HG03045 (cell line): ENCODE results near the gene EFHD1.
A peak's percentile ranks its signal among the peaks of the same experiment; 100 is the strongest.
"Not testable (repeated sequence)": the region's sequence is repeated elsewhere in the genome, so short reads cannot be mapped to it uniquely, and the experiment has no call there.

Source experiments
- ATAC-seq: cut with Tn5 transposase; IDR thresholded peaks from one replicate; pipeline ENCODE4 v1.9.1; 2021; ENCODE audit warnings: mild to moderate bottlenecking, moderate library complexity; ENCODE audit not compliant: unreplicated experiment

EFHD1 gene

DNA sequence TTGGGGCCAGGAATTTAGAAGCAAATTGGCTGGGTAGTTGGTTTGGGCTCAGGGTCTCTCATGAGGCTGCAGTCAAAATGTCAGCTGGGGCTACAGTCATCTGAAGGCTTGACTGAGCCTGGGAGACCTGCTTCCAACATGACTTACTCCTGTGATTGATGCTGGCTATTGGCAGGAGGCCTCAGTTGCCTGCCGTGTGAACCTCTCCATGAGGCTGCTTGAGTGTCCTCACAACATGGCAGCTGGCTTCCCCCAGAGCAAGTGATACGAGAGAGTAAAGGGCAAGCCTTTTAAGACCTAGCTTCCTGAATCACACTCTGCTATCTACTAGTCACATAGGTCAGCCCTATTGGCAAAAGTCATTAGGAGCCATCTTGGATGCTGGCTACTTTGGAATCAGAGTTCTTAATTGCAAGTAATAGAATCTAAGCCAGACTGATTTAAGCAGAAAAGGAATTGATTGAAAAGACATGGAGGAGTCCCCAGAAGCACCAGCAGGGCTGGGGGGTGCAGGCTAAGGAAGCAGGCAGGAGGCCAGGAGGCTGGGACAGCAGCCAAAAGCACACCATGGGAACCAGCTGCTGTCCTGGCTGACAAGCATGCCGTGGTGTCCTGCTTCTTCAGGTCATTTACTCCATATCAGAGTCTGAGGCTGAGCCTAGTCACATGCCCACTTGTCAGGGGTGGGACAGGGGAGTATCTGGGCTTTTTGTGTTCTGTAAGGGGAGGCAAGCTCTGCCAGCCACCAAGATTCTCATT, 55.9 kb downstream of the EFHD1 start:
- no peak for ATAC-seq

DNA sequence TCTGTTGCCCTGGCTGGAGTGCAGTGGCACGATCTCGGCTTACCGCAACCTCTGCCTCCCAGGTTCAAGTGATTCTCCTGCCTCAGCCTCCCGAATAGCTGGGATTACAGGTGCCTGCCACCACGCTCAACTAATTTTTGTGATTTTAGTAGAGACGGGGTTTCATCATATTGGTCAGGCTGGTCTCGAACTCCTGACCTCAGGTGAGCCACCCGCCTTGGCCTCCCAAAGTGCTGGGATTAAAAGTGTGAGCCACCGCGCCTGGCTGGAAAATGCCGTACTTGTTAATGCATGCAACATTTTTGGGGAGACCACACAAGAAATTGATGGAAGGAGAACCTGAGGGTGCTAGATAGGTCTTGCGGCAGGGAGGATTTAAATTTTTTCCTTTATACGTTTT, 57.7 kb downstream of the EFHD1 start:
- ATAC-seq: not testable (repeated sequence)

DNA sequence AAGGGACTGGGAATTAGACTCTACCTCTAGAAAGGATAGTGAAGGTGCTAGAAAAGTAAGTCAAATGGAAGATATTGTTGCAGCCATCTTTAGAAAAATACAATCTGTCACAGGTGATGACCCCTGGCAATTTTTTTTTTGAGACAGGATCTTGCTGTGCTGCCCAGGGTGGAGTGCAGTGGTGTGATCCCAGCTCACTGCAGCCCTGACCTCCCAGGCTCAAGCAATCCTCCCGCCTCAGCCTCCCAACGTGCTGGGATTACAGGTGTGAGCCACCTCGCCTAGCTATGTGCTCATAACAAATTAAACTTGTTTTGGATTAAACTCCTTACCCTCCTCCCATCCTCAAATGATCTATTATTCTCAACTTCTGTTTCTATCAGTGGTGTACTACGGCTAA, 59.9 kb downstream of the EFHD1 start:
- ATAC-seq: no peak

DNA sequence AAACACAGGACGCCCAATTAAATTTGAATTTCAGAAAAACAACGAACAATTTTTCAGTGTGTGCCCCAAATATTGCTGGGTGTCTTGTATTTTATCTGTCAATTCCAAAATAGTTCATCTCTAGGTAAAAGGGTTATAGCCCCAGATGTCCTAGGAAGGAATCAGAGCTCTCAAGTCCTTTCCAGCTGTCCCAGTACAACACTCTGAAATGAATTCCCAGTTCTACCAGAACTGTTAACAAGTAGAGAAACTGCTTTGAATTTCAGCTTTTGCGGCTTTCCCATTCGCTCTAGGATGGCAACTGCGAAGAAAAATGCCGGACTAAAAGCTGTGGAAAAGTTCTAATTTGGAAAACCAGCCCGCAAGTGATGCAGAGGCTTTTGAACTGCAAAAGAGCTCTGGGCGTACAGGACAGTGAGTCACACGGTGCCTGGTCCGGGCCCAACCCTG, 63.2 kb downstream of the EFHD1 start:
- no peak for ATAC-seq

DNA sequence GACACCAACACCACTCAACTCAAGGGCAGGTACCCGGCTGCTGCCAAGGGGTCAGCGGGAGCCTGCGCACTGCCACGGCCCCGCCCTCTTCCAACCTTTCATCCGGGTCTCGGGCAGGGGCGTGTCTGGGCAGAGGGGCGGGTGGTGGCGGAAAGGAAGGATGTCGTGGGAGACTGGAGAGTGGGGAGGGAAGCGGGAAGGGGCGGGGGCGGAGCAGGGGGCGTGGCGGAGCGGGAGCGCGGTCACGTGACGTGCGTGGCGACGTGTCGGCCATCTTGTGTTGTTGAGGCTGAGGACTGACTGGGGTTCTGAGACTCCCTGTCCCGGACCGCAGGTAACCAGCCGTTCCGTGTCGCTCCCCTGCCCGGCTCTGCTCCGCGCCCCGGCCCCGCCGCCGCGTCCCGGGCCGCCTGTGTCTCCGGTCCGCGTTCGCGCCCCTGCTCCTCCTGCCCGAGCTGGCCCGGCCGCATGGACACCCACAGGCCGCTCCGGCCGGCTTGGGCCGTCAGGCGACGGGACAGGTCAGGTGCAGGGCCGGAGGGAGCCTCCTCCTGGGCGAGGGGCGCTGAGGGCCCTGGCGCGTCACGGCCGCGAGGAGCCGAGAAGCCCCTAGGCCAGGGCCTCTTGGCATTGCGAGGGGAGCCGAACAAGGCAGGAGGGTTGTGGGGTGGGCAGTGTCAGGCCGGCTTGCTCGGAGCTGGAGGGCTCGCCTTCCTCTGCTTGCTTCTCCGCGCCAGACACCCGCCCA, 63.8 kb downstream of the EFHD1 start, which contains the start of gene GIGYF2:
Gene GIGYF2 (plus strand): TSS at position 273 of the 748 bp plus-strand sequence. CDS start 37,867 bp downstream, outside the sequence.
- ATAC-seq: peak; percentile 80

DNA sequence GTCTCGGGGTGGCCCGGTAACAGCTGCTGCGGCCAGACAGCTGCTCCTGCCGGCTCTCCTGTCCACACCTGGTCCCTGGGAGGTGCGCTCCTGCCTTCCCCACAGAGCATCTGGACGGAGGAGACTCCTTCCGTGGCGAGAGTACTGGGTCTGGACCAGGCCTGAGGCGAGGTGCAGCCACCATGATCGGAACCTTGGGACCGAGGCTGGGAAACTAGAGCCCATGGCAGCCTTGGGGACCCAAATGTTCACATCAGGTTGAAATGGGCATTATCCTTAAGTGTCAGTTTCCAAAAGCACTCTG, 64.4 kb downstream of the EFHD1 start:
- ATAC-seq: peak; percentile 37

DNA sequence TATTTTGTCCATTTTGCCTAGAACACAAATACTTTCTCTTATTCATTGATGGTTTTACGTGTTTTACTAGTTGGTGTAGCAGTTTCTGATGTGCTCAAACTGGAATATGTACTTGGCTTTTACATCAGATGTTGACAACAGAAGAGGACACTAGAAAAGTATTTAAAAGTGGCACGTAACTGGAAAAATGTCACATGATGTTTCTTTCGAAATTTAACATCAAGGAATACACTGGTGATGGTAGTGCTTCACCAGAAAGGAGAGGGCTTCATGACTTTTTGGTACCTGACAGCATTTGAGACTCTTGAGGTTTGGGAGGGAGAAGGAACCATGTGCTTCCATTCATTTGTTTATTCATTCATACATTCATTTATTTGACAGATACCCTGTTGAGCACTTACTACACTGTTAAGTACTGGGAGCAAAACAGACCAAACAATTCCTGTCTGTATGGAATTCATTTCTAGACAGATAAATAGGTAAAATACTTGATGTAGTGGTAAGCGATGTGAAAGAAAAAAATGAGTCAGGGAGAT, 65.2 kb downstream of the EFHD1 start:
- ATAC-seq: no peak

DNA sequence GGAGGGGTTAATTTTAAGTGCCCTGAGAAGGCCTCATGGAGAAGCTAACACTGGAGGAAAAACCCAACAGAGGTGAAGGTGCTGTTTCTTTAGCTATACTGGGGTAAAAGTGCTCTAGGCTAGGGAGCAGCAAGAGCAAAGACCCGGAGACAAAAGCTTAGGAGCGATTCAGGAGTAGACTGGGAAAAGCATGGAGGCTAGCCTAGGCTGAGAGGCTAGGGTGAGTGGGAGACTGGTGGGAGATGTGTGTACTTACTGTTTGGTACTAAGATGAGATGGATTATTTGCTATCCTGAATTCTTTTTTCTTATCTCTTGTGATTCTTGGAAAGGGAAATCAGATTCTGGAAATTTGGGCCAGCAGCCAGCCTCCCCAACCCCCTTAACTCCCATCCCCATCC, 65.7 kb downstream of the EFHD1 start:
- no peak for ATAC-seq

DNA sequence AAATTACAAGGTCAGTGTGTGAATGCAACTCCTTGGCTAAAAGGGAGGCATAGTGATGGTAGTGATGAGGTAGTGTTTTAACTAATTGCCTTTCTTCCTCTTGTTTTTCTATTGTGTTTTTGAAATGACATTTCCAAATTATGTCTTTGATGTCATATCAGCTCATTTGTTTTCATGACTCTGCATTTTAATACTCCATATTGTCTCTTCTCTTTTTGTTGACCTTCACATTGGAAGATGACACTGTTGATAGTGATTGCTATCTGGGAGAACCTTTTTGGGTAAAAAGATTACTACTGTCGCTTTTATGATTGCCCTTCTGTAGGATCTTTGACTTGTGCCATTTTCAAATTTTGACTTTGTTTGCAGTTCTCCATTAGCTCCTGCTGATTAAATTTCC, 66.8 kb downstream of the EFHD1 start:
- ATAC-seq: no peak

DNA sequence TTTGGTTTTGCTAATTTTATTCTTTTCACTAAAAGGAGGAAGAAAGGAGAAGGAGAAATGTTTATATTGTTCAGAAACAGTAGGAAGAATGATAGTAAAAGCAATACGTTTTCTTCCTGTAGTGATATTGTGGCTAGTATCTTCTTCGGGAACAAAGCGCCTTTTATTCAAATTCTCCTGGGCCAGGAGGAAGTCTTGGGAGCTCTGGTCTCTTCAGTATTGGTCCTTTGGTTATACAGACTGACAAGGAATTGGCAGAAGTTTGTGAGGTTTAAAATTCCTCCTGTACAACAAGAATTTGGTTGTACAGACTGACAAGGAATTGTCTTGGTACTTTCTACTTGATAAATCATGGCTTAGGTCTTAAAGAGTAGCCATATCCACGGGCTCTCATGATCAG, 73.7 kb downstream of the EFHD1 start:
- ATAC-seq: no peak

DNA sequence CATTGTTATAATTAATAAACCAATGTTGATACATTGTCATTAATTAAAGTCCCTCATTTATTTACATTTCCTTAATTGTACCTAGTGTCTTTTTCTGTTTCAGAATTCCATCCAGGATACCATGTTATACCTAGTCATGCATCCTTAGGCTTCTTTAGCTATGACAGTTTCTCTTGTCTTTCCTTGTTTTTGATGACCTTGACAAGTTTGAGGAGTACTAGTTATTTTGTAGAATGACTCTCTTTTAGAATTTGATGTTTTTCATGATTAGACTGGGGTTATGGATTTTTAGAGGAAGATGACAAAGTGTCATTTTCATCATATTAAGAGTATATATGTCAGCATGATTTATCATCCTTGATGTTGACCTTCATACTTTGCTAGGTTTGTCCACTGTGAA, 80.1 kb downstream of the EFHD1 start:
- no peak for ATAC-seq

DNA sequence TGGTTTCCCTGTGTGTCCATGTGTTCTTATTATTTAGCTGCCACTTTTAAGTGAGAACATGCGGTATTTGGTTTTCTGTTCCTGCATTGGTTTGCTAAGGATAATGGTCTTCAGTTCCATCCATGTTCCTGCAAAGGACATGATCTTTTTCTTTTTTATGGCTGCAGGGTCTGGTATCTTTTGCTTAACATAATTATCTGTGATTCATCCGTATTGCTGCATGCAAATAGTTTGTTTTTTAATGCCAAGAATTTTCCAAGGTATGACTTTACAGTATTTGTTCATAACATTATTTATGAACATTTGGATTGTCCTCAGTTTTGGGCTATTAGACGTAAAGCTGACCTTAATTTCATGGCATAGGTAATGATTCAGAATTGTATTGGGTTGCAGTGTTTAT, 81.6 kb downstream of the EFHD1 start:
- no peak for ATAC-seq

DNA sequence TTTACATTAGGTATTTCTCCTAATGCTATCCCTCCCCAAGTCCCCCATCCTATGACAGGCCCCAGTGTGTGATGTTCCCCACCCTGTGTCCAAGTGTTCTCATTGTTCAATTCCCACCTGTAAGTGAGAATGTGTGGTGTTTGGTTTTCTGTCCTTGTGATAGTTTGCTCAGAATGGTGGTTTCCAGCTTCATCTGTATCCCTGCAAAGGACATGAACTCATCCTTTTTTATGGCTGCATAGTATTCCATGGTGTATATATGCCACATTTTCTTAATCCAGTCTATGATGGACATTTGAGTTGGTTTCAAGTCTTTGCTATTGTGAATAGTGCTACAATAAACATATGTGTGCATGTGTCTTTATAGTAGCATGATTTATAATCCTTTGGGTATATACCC, 86.7 kb downstream of the EFHD1 start:
- ATAC-seq: not testable (repeated sequence)

DNA sequence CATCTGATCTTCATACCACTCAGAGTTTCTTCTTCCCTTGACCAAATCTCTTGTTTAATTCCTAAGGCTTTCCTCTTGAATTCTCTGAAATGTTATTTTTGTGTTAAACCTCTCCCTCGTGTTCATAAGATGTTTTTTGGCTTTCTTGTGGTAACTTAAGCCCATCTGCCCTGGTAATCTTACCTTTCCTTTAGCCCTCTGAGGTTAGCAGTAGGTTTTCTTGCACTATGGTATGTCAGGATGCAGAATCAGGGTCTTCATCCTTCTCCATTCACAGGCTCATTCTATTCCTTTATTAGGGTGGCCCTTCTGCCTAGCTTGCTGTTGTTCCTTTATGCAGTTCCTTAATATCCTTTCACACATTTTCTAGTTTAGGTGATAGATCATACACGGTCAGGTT, 87.9 kb downstream of the EFHD1 start:
- no peak for ATAC-seq

DNA sequence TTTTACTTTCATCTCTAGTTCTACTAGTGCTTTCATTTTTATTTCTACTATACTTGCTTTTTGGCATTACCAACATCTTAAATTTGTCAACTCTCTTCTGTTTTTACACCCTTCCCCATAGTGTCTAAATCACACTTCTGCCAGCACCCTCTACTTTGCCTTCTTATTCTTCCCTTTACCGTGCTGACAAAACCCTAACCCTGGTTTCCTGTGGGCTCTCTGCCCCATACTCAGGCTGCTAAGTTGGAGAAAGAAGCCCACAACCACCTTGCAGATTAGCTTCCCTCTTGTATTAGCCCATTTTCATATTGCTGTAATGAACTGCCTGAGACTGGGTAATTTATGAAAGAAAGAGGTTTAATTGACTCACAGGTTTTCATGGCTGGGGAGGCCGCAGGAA, 88.5 kb downstream of the EFHD1 start:
- no peak for ATAC-seq

DNA sequence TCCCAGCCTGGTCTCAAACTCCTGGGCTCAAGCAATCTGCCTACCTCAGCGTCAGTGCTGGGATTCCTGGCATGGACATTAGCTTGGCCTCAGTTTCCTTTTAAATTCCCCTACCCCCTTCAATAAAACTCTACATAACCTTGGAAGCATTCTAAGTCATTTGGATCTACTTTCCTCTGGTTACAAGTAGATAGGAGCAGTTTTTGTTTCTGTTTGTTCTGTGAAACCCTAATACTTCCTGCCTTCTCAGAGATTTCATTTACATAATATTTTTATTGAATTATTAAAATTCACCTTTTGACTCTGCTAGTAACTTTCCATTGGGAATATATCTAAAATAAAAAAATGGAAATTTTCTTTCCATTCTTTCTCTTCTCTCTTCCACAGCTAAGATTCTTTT, 89.6 kb downstream of the EFHD1 start:
- ATAC-seq: no peak

DNA sequence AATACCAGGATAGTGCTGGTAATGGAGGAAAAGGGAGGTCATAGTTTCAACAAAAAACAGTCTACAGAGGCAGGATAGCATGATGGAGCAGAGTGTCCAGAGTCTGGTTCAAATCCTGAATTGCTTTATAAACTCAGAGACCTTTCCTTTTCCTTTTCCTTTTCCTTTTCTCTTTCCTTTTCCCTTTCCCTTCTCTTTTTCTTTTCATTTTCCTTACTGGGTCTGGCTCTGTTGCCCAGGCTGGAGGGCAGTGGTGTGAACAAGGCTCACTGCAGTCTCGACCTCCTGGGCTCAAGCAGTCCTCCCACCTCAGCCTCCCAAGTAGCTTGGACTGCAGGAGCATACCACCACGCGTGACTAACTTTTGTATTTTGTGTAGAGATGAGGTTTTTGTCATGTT, 95.4 kb downstream of the EFHD1 start:
- ATAC-seq: no peak

DNA sequence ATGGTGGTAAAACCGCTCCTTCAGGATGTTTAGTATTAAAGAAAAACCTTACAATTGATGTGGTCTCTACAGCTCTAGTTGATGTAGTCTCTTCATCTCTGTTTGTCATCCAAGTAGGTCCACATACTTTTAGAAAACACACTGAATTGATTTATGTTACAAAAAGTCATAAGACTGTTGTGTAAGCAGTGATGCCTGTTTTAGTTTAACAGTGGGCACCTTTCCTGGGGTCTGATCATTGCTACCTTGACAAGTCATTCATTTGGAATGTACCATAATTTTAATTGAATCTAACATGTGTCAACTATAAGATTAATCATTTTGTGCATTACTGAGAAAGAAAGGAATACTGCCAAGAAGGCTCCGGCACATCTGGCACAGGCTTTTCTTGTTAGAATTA, 98.1 kb downstream of the EFHD1 start:
- ATAC-seq: no peak
